Epithelial cell of esophagus (primary cell): ENCODE results near the gene LMF1.

ENCODE experiments used
- DNase-seq: peaks from one replicate; pipeline ENCODE4 v3.0.0; 2010; ENCODE audit warnings: low read depth
- H3K4me3 ChIP-seq: 2 replicates; pipeline ENCODE4 v1.5.1; 2011; ENCODE audit warnings: mild to moderate bottlenecking, low read length, control low read depth
- TF ChIP-seq, protein P1 (sequence below): IDR thresholded peaks from 2 replicates; pipeline ENCODE4 v1.5.1; 2011; ENCODE audit warnings: low read depth, mild to moderate bottlenecking, low read length, control low read depth, inconsistent platforms; ENCODE audit not compliant: insufficient read depth; ENCODE audit errors: missing control alignments

Gene LMF1

DNA sequence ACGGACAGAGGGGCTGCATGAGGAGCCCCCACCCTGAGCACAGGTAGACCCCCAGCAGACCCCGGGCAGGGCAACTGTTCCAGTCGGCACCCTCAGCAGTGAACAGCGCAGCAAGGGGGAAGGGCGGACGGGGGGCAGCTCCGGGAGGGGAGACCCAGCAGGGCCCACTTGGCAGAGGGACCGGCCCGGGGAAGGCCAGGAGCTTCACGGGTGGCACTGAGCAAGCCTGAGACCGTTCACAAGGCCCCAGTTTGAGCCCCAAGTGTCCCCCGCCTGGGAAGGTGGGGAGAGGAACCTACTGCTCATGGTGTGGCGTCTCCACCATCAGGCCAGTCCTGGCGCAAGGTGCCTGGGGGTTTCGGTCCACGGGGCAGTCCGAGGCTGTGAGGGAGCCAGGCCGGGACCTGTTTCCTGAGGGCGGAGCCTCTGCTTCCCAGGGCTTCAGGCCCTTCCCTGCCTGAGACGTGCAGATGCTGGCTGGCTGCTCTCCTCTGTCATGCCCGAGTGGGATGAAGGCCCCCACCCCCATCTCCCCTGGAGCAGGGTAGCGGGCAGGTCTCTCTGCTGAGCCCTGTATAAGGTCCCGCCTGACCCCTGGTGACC lies 115.9 kb downstream of the LMF1 start:
- no peak for DNase-seq
- TF ChIP-seq, protein P1, sequence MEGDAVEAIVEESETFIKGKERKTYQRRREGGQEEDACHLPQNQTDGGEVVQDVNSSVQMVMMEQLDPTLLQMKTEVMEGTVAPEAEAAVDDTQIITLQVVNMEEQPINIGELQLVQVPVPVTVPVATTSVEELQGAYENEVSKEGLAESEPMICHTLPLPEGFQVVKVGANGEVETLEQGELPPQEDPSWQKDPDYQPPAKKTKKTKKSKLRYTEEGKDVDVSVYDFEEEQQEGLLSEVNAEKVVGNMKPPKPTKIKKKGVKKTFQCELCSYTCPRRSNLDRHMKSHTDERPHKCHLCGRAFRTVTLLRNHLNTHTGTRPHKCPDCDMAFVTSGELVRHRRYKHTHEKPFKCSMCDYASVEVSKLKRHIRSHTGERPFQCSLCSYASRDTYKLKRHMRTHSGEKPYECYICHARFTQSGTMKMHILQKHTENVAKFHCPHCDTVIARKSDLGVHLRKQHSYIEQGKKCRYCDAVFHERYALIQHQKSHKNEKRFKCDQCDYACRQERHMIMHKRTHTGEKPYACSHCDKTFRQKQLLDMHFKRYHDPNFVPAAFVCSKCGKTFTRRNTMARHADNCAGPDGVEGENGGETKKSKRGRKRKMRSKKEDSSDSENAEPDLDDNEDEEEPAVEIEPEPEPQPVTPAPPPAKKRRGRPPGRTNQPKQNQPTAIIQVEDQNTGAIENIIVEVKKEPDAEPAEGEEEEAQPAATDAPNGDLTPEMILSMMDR = no peak

DNA sequence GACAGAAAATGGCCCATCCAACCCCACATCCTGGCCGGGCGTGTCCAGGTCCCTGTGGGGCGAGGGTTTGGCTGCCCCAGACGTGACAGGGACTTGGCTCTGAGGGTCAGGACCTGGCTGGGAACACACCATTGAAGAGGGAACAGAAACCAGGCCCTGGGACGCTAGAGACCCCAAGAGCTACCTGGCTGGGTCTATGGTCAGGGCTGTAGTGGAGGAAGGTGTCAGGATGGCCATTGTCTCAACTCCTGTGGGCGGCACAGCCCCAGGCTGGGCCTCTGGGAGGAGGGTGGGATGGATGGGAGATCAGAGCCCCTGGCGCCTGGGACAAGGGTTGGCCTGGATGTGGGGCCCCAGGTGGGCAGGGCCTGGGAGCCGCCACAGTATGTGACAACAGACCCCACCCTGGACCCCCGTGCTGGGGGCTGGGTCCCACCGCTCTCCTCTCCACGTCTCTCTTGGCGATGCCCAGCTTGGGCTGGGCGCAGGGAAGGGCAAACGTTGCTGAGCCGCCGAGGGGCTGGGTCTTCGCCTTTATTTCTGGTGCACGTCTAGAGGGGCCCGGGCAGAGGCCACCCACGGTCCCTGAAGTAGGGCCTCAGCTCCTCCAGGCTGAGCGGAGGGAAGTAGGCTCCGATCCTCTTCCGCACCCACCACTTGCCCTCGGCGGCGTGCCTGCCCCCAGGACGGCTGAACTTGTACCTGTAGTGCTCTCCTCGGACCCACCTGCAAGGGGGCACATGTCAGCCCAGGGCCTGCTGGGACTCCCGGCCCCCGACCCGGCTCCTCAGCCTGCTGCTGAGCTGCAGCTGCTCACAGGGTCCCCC lies 116.6 kb downstream of the LMF1 start:
- no peak overlapping the region for H3K4me3 ChIP-seq
- TF ChIP-seq, protein P1 = no peak
- DNase-seq = no peak

More for the DNA sequence above, 115.9 kb downstream of the LMF1 start:
- H3K4me3 ChIP-seq = no peak overlapping the region

DNA sequence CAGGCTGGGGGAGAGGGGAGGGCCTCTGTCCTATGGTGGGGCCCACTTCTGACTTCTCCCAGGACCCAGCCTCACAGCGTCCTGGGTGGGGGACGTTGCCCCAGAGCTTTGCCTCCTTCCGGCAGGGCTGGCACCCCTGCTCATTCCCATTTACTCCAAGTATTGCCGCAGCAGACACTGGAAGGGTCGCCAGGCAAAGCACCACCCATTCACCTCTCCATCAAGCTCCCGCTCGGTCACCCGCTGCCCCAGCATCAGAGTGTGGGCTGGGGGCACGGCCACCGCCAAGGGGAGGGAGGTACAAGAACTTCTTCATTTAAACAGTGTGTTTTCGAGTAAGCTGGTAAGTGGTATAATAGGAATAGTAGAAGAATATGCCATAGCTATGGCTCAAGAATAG lies 117.5 kb downstream of the LMF1 start:
- H3K4me3 ChIP-seq = no peak overlapping the region
- TF ChIP-seq, protein P1 = no peak

DNA sequence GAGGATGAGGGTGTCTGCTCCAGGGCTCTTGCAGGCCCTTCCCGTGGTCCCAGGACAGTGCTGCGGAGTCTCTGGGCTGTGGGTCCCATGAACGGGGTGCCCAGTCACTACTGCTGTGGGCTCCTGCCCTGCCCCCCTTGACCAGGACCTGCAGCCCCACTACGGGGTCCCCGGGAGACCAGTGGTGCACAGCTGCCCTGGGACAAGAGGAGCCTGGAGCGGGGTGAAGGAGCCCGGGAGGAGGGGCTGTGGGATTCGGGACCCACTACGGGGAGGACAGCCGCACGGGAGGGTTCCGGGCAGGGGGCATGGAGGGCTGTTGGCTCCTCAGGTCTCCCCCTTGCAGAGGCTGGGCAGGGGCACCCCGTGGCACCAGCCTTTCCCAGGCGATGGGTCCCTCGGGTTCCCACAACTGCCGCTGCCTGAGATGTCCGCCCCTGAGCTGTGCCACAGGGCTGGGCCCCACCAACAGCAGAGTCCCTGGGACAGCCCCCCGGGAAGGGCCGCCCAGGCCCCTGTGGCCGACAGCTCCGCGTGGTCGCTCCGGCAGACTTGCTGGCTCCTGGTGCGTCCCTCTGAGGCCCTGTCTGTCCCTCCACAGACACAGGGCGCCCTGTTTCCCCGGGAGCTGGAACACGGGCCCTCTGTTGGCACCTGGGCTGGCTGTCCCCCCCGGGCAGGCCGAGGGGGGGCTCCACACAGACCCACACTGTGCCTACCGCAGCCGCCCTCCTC lies 118.2 kb downstream of the LMF1 start:
- H3K4me3 ChIP-seq = no peak overlapping the region
- no peak for DNase-seq
- TF ChIP-seq, protein P1 = no peak

More for the DNA sequence above, 117.5 kb downstream of the LMF1 start:
- DNase-seq = no peak

DNA sequence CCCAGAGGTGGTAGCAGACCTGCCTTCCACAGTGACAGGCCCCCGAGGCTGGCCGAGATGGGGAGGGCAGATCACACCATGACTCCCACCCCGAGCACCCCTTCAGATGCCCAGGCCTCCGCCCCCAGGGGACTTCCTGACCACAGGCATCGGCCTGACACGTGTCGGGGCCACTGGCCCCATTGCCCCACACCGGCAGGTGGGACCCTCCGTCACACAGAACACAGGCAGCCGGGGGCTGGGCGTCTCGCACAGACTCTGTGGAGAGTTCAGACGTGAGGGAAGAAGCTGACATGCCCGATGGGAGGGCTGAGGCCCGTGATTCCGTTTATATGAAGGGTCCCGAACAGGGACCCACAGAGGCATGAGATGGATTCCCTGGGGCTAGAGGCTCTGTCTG lies 118.9 kb downstream of the LMF1 start:
- no peak for DNase-seq
- H3K4me3 ChIP-seq = no peak overlapping the region
- TF ChIP-seq, protein P1 = no peak

DNA sequence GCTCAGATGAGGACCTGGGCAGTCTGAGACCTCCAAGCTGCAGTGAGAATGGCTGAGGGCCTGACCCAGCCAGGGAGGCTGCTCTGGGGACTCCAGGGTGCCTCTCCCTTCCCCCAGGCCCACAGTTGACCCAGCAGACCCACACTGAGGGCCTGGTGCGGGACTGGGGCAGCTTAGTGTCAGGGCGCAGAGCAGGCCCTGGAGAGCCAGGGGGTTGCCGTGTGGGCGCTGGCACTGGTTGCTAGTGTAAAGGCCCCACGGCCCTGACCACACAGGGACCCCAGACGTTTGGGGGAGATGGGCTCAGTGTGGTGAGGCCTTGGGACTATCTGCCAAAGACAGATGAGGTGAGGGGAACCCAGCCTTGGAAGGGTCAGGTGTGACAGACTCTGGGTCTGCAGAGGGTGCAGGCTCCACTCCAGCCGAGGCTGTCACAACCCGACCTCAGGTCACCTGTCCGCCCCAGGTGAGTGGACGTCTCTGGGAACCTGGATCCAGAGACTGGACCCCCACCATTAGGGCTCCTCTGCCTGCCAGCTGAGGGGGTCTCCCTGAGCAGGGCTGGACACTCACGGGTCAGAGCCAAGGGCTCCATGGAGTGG lies 119.5 kb downstream of the LMF1 start:
- no peak for DNase-seq
- TF ChIP-seq, protein P1 = no peak
- no peak overlapping the region for H3K4me3 ChIP-seq
